Measurements from ENCODE around the gene IL1R2.
A peak's percentile ranks its signal among the peaks of the same experiment; 100 is the strongest.

The IL1R2 gene

DNA sequence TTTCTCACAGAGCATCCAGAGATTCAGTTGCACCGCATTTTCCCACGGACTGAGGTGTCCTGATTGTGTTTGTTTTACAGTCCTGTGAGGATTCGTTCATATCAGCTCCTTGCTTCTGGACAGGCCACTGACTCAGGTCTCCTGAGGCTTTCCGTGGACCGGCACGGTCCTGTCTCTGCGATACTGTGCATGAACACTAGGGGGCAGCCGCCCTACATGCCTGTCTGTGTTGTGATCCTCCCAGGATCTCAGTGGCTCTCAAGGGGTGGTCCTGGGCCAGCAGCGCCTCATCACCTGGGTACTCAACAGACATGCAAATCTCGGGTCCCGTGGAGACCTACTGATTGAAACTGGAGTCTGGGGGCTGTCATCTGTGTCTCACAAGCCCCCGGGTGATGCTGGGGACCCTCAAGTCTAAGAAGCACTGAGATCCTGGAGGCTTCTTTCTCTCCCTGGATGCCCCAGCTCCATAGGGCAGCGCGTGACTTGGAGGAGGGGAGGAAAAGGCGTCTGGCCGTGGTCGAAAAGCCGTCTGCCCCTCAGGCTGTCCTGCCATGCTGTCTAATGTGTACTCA lies 28.9 kb downstream of the IL1R2 start:
- DNase-seq (ENCODE audit: low read depth in 2 of 2), result peak; percentile 69 to 71

DNA sequence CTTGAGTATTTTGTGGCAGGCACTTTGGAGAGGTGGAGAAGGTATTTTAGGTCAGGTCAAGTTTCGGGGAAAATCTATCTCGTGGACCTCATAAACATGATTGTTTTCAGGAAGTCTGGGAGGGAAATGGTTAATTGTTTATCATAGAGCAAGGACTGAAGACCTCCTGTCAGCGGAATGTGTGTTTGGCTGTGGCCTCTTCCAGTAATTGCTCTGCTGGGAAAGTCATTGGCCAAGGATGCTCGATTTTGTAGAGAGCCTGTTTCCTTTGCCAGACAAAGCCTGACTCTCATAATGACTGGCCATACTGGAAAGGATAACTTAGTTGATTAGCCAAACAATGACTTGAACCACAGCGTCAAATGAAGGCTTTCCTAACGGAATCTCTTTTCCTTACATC lies 30.0 kb downstream of the IL1R2 start:
- no peak for DNase-seq (ENCODE audit: low read depth in 2 of 2)

DNA sequence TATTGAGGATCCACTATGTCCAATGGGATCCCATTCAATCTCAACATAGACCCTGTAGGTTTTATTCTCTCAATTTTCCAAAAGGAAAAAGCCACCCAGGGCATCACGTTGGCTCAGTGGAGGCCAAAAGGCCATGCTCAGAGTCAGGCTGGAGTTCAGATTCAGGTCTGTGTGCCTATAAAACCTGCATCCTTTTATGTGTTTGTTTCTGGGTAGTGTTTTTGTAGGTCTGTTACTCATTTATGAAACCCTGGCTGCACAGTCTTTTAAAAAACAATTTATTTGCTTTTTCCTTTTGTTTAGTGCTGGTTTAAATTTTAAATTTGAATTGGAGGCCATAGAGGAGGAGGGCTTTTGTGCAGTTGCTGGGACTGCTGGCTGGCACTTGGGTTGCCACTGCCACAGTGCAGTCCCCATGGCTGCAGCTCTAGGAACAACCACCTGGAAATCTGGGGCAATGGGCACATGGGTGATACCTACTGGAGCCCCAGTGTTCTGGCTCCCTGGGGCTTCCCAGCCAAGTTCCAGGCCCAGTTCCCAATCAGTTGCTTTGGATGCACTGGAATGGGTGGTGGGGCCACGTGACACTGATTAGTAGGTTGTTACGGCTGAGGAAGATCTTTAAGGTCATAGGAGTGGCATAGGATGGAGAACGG lies 31.3 kb downstream of the IL1R2 start:
- no peak for DNase-seq (ENCODE audit: low read depth in 2 of 2)

DNA sequence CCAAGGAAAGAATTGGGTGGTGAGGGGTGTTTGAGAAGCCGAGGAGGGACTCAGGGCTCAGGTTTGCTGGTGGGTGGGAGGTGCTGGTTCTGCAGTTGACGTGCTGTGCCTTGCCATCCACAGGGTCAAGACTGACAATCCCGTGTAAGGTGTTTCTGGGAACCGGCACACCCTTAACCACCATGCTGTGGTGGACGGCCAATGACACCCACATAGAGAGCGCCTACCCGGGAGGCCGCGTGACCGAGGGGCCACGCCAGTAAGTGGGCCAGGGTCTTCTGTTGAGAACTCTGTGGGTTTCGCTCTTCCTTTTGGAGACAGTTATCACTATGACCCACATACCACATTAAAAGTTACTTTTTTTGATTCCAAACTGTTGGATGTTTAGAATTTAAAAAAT lies 32.6 kb downstream of the IL1R2 start:
- DNase-seq (ENCODE audit: low read depth in 2 of 2), result no peak

DNA sequence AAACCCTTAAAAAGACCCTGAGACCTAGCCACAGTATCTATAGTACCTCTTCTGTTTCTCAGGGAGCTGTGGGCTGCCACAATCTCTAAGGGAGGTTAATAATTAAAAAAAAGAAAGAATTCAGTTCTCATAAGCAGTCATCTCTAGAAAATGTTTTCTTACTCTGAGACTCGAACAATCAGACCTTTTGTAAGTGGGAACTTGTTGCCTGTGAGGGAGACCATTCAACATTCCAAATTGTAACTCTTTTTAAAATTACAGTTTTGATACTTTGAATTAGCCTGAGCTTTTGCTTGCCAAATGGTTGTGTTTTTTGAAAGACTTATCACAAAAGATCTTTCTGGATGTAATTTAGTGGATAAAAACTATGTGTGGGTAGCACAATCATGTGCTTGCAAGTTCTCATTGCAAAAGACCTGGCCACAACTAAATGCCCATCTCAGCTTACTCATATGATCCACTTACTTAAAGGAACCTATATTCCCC lies 33.3 kb downstream of the IL1R2 start:
- no peak for DNase-seq (ENCODE audit: low read depth in 2 of 2)

DNA sequence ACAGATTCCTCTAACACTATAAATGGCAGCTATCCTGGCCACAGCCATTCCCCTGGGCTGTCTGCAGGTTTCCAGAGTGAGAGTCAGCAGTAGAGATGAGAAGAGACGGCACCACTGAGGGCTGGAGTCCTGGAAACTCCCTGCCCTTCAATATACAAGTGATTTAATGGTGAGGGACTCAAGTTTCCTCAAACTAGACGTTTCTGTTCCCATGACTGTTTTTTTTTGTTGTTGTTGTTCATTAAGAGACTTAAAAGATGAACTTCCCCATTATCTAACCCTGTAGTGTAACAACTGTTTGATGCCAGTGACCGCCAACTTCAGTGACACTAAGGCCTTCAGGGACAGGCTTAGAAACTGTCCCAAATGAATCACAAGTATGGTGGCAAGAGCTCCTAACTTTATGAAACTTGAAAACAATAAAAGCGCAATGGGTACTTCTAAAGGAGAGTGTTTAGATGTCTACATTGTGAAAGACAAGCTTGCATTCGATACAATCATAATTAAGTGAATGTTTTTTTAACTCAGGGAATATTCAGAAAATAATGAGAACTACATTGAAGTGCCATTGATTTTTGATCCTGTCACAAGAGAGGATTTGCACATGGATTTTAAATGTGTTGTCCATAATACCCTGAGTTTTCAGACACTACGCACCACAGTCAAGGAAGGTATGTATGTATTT lies 34.0 kb downstream of the IL1R2 start:
- no peak for DNase-seq (ENCODE audit: low read depth in 2 of 2)

DNA sequence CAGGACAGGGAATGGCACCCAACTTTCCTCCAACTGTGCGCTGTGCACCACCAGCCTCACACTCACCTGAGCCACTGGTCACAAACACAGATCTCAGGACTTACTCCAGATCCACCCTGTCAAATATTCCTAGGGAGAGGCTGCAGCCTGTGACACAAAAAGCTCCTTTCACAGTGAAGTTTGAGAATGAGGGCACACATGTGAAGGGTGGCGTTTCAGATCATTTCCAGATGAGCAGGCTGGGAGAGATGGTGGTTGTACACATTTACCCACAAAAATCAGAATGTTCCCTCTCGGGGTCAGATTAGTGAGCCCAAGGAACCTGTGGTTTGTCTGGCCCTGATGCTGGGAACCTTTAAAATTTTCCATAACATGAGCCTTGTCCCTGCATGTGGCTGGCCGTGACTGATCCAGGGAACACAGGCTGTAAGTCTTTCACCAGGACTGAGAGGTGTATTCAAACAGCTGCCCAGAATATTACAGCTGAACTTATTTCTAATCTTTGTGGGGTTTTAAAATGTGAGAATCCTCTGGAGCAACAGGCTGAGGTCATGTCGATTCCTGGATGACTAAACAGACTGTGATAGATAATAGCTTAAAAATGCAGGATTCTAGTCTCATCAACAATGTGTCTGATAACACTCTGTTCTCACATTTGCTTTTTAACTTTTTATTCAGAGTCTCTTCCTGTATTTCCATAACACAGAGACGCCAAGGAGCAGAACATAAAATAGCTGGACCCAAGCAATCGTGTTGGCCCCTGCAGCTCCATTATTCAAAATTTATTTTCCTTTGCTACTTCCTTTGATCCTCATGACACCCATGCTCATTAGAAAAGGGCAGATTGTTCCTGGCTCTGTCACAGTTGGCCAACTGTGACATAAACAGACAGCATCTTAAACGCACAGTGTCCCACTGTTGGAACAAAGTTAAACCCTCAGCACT lies 35.5 kb downstream of the IL1R2 start:
- DNase-seq (ENCODE audit: low read depth in 2 of 2), result no peak

DNA sequence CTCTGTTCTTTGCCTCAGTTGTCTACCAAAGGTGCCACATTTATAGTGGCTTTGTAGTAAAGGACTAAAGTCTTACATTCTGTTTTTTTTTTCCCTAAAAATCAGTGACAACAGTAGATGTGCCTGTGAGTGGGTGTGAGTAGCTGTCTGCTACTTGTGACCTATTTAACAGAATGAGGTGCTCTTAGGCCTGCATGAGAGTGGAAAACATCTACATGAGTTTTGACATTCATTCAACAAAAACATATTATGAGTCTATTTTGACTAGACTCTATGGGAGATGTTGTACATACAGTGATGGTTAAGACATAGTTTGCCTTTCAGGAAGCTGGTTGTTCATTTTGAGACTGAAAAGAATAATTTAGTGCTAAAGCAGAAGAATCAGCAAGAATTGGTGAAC lies 36.7 kb downstream of the IL1R2 start:
- DNase-seq (ENCODE audit: low read depth in 2 of 2), result no peak

DNA sequence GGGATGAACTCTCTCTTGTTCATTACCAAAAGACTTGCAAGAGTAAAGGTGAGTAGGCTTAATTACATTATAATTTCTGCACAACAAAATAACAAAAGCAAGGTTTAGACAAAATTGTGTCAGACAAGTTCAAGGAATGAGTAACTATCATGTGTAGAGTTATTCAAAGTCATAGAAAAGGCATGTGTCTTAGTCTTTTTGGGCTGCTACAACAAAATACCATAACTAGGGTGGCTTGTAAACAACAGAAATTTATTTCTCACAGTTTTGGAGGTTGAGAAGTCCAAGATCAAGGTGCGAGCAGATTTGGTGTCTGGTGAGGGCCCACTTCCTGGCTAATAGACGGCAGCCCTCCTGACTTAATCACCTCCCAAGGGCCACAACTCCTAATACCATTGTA lies 37.6 kb downstream of the IL1R2 start:
- no peak for DNase-seq (ENCODE audit: low read depth in 2 of 2)

DNA sequence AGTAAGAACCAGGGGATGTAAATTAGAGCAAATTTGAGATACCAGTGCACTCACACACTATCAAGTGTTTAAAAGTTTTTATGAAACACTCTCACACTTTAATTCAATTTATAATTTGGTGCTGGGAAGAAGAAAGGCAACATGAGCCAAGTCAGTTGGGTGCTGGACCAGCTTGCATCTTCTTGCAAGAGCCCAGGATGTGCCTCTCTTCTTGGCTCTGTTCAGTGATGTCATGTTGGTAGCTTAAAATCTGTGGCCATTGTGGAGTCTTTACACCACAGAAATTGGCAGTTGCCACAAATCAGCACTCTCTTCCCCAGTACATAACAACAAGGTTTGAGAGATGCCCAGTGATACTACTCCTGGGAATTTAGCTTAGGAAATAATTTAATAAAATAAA lies 38.2 kb downstream of the IL1R2 start:
- DNase-seq (ENCODE audit: low read depth in 2 of 2), result no peak

DNA sequence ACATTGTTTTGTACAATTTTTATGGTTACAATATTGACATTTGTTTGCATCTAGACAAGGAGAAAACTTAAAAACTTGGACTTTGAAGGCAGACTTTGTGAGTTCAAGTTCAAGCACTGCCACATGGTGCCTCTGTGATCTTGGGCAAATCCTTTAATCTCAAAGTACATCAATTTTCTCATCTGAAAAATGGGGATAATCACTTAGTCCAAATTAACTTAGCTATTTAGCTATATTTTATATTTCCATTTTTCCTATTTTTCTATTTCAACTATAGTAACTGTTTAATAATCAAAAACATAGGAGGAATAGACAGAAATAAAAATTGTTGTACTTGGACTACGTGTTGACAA lies 38.7 kb downstream of the IL1R2 start:
- DNase-seq (ENCODE audit: low read depth in 2 of 2), result no peak

DNA sequence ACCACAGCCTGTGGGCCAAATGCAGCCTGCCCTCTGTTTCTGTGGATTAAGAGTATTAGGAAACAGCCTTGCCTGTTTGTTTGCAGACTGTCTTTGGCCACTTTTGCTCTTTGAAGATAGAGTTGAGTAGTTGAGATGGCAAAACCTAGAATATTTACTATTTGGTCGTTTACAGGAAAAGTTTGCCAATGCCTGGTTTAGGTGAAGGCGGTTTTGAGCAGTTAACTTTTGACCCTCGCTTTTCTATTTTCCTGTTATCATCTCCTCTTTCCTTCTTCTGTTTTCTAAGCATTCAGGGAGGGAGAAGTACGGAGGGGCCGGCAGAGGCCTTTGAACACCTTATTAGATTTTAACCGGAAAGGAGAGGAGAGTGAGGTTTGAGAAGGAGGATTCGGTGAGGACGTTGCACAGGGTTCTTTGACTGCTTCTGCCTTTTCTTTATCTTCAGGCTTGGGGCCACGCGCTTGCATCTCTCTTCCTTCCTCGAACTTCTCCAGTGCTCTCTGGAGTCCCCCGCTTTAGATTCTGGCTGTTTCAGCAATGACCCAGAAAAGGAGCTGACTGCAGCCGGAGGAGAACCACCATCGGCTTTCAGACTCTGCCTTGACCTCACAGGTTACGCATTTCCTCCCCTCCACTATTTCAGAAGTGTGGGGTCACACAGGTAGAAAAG lies 39.2 kb downstream of the IL1R2 start:
- no peak for DNase-seq (ENCODE audit: low read depth in 2 of 2)

DNA sequence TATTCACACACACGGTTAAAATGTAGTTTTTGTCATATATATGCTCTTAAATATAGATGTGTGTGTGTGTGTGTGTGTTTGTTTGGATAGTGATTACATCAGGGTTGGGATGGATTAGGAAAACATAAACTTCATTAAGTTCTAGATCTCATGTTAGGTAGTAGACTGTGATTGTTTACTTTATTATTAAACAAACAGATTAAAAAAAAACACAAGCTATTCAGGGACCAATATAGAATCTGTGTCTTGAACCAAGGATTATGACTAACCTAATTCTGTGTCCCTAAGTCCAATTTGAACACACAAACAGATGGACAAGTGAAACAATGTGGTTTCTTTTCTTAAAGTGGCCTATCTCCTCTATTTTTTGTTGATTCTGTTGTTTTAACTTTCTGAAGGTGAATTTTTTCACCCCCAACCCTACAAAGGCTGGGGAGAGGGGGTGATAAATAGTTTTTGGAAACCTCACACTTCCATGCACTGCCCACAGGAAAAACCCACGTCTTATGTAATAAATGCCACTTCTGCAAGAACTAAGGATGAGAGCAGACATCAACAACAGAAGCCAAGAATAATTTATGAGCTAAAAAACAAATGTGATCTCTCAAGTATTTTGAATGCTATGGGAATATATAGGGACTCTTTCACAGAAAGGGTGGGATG lies 40.7 kb downstream of the IL1R2 start:
- no peak for DNase-seq (ENCODE audit: low read depth in 2 of 2)

DNA sequence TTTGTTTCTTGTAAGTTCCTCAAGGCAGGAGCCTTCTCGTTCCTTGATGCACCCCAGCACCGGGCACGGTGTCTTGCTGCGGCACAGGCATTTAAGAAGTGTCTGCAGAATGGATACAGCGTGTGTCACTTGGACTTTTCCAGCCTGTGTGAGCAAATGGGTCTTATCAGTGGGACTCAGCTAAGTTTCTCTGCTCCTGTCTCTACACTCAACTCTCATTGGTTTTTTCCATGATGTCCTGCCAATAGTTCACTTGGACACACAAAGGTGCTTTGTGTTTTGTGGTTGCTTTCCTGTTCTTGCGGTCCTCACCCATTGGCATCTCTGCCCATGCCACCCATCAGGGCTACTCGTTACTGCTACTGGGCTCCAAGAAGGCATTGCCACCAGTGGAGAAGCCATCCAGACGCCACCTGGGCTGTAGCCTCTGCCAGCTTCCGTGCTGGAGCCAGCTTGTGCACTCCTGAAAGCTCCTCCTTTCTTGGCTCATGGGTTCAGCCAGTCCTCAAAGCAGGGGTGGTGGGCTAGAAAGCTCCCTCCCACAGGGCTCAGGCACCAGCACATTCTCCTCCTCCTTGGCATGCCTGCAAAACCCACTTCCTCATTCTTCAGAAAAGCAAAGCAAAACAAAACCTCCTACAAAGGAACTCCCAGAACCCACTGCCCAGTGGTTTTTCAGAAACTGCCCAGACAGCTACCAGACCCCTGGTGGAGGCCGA lies 41.4 kb downstream of the IL1R2 start:
- no peak for DNase-seq (ENCODE audit: low read depth in 2 of 2)

DNA sequence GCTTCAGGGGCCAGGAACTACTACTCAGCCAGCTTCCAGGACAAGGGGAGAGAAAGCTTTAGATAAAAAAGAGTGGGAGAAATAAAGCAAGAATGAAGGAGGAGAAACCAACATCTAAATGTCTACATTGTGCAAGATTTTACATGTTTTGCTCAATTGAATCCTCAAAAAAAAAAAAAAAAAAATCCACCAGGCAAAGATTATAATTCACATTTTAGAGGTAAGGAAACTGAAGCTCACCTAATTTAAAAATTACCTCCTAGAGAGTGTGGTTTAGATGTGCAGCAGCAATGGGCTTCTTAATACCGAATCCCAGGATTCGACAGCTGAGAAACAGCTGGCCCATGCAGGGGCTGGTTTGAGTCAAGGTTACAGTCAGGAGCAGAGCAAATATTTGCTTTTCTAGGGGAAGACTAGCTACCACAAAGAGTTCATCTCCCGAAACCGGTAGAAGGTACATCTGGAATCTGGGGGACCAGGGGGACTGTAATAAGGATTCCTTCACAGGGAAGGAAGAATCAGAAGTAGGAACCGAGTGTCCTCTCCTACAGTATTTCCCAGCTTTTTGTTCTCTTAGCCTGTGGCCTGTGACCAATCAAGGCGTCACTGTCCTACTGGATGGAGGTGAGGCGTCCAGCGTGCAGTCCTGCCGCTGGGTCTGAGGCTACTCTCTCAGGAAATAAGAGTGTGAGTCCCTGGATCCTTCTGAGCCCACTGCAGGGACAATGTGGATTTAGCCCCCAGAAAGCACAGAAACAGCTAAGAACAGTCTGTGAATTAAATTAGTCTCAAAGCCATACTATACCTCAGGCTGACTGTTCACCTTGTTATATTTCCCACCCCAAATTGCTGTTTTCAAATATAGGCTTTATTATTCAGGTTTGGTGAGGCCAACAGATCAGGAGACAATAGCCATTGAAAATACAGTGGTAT lies 42.3 kb downstream of the IL1R2 start:
- DNase-seq (ENCODE audit: low read depth in 2 of 2), result no peak

DNA sequence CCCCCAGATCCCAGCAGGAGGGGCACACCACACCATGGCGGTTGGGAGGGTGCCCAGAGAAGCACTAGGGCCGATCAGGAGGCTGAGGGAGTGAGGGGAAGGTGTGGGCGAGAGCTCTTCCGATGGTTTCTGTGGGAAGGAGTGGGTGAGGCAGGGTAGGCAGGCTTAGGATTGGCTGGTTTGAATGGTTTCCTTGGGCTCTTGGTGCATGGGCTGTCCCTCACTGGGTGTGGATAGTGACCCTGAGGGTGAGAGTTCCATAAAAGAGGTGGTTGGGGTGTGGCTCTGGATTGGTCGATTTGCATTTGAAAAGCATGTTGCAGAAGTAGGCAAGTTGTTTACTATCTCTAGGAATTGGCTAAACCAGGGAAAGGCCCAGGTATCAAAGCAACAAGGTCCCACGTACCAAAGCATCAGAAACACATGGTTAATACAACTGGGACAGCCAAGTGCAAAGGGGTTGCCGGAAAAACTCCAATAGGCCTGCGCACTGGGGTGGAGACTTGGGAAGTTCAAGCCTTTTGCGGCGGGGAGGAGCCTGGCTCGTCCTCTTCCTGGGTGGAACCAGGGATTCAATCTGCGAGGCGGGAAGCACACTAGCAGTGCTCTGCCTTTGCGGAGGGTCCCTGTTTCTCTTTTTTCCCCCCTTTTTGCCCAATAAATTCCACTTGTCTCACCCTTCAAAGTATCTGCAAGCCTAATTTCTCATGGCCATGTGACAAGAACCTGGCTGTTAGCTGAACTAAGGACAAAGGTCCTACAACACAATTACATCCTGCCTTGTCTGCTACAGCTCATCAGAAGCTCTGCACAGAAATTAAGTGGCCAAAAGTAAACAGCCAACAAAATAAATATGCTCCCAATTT lies 43.2 kb downstream of the IL1R2 start:
- no peak for DNase-seq (ENCODE audit: low read depth in 2 of 2)

DNA sequence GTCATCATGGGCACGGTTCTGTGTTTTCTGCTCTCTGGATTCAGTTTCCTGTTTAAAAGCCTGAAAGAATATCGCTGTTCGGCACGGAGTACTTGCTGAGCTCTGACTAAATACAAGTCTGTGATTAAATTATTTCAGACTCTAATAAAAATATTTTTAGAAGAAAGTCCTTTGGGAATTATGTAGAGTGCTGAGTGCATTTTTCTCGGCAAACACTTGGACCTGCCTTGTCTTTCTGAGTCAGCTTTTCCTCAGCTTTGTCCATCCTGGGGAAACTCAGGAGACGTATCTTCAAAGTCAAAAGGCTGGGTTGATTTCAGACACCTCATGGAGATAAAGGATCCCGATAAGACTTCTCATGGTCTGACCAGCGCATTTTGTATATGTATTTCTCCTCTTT lies 45.9 kb downstream of the IL1R2 start:
- no peak for DNase-seq (ENCODE audit: low read depth in 2 of 2)

DNA sequence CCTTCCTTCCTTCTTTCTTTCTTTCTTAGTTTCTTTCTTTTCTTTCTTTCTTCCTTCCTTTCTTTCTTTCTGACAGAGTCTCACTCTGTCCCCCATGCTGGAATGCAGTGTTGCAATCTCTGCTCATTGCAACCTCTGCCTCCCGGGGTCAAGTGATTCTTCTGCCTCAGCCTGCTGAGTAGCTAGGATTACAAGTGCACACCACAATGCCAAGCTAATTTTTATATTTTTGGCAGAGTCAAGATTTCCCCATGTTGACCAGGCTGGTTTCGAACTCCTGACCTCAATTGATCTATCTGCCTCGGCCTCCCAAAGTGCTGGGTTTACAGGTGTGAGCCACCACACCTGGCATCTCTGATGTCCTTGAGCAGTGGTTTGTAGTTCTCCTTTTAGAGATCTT lies 48.5 kb downstream of the IL1R2 start:
- DNase-seq (ENCODE audit: low read depth in 2 of 2), result no peak
